Cardiac fibroblast (primary cell): ENCODE data around the gene CSTPP1.
A peak's percentile ranks its signal among the peaks of the same experiment; 100 is the strongest.

Experiments
- DNase-seq, 2 donors: peaks; one replicate each; pipeline versions ENCODE4 v3.0.0 to v3.0.0-alpha.2; 2010; ENCODE audit warnings: low read depth in 2 of 2
- H3K4me3 ChIP-seq, 2 donors: replicated peaks in 1 of 2; 1 replicate in 1 of 2; 2 replicates in 1 of 2; pipeline ENCODE4 v1.5.1; 2011; ENCODE audit warnings: low read depth in 2 of 2, low read length in 2 of 2, mild to moderate bottlenecking in 2 of 2, moderate library complexity in 1 of 2
- CTCF ChIP-seq: IDR thresholded peaks from one replicate; pipeline ENCODE4 v1.5.1; 2011; ENCODE audit warnings: low read depth, mild to moderate bottlenecking, low read length, inconsistent platforms

Gene CSTPP1

GRCh38 chr11:47143322-47143721 lies 206.8 kb downstream of the CSTPP1 start:
- H3K4me3 ChIP-seq = no peak overlapping the region
- no peak for TF ChIP-seq CTCF
- peak; percentile 69 to 78 for DNase-seq

GRCh38 chr11:47144541-47144940 lies 208.0 kb downstream of the CSTPP1 start:
- TF ChIP-seq CTCF = no peak
- no peak for DNase-seq
- no peak overlapping the region for H3K4me3 ChIP-seq

- TF ChIP-seq CTCF = no peak
- DNase-seq = no peak
- no peak overlapping the region for H3K4me3 ChIP-seq
These were observed 210.7 kb downstream of the CSTPP1 start for GRCh38 chr11:47147250-47147649.

GRCh38 chr11:47147681-47148080 lies 211.1 kb downstream of the CSTPP1 start:
- no peak for TF ChIP-seq CTCF
- DNase-seq = no peak
- H3K4me3 ChIP-seq = no peak overlapping the region

GRCh38 chr11:47148270-47148669 lies 211.7 kb downstream of the CSTPP1 start:
- TF ChIP-seq CTCF = no peak
- DNase-seq = no peak

GRCh38 chr11:47148903-47149531 lies 212.5 kb downstream of the CSTPP1 start:
- TF ChIP-seq CTCF = no peak
- no peak overlapping the region for H3K4me3 ChIP-seq
- peak in 1 of 2 donors; percentile 31 for DNase-seq

More at GRCh38 chr11:47148270-47148669, 211.7 kb downstream of the CSTPP1 start:
- no peak overlapping the region for H3K4me3 ChIP-seq

- H3K4me3 ChIP-seq = no peak overlapping the region
- peak in 1 of 2 donors; percentile 54 for DNase-seq
- no peak for TF ChIP-seq CTCF
These were observed 213.2 kb downstream of the CSTPP1 start for GRCh38 chr11:47149782-47150181.
